Endothelial cell (in vitro differentiated cells): ENCODE data around the gene VAMP8. TPM values are rescaled to one million over a fixed set of nuclear protein-coding genes. Genes with fewer than 3 reads are reported as not detected.

Source experiments
- DNase-seq: peaks from one replicate; pipeline ENCODE4 v3.0.0; 2021; ENCODE audit warnings: low spot score
- H3K27ac Mint-ChIP-seq: one replicate; pipeline ENCODE4 v1.8.0; 2021; ENCODE audit warnings: mixed read lengths, inconsistent platforms; ENCODE audit not compliant: unreplicated experiment
- H3K27me3 Mint-ChIP-seq: one replicate; pipeline ENCODE4 v1.8.0; 2021; ENCODE audit warnings: mild to moderate bottlenecking, moderate library complexity, mixed read lengths, inconsistent platforms; ENCODE audit not compliant: unreplicated experiment
- H3K36me3 Mint-ChIP-seq: one replicate; pipeline ENCODE4 v1.8.0; 2021; ENCODE audit warnings: mild to moderate bottlenecking, low read depth, mixed read lengths, inconsistent platforms; ENCODE audit not compliant: unreplicated experiment
- H3K4me1 Mint-ChIP-seq: one replicate; pipeline ENCODE4 v1.8.0; 2021; ENCODE audit warnings: mild to moderate bottlenecking, mixed read lengths, inconsistent platforms; ENCODE audit not compliant: unreplicated experiment
- H3K4me3 Mint-ChIP-seq: one replicate; pipeline ENCODE4 v1.8.0; 2021; ENCODE audit warnings: mild to moderate bottlenecking, mixed read lengths, inconsistent platforms; ENCODE audit not compliant: unreplicated experiment
- H3K9me3 Mint-ChIP-seq: one replicate; pipeline ENCODE4 v1.8.0; 2021; ENCODE audit warnings: mixed read lengths, inconsistent platforms; ENCODE audit not compliant: unreplicated experiment
- total RNA-seq: library from RNA; stranded (reverse); fragmentation: NEBNext Ultra II Directional; extraction: Animal tissue kit (Norgen Biotek cat#: 25700); gene quantifications from one replicate; pipeline ENCODE4 v1.2.1, GENCODE V29; 2021; ENCODE audit not compliant: unreplicated experiment
- TF ChIP-seq, protein P1 (sequence below): fragments of 200-600 bp; sonication (generic); IDR thresholded peaks from one replicate; pipeline ENCODE4 v1.5.0; 2021; ENCODE audit warnings: antibody characterized with exemption; ENCODE audit not compliant: unreplicated experiment

Gene VAMP8
- total RNA-seq, 1 donor from 2014 or later, result 225 TPM

DNA sequence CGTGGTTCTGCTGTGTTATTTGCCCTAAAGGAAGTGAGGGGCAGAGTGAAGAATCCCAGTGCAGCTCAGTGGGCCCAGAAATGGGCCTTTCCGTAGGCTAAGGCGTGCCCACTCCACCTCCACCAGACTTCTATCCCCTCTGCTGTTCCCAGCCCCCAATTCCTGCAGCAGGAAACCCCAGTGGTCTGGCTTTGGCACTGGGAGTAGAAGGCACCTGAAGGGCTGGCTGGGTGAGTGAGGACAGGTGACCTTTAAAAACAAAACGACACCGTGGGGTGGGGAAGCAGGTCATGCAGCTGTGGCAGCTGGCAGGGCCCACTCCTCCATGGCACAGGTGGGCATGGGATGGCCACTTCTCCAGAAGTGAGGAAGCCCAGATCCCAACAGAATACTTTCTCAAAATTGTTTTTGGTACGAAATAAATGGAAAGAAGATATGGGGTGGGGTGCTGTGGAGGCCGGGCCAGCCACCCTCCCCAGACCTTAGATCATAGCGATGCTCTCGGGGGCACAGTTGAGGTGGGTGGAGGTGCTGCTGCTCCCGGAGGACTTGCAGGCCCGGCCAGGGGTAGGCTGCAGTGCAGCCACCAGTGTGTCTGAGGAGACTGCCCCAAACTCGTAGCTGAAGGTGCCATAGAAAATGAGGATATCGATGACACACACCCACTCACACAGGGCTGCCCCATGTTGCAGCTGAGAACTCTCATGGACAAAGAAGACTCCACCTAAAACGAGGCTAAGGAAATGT is 21.4 kb downstream of the VAMP8 start:
- TF ChIP-seq, protein P1, sequence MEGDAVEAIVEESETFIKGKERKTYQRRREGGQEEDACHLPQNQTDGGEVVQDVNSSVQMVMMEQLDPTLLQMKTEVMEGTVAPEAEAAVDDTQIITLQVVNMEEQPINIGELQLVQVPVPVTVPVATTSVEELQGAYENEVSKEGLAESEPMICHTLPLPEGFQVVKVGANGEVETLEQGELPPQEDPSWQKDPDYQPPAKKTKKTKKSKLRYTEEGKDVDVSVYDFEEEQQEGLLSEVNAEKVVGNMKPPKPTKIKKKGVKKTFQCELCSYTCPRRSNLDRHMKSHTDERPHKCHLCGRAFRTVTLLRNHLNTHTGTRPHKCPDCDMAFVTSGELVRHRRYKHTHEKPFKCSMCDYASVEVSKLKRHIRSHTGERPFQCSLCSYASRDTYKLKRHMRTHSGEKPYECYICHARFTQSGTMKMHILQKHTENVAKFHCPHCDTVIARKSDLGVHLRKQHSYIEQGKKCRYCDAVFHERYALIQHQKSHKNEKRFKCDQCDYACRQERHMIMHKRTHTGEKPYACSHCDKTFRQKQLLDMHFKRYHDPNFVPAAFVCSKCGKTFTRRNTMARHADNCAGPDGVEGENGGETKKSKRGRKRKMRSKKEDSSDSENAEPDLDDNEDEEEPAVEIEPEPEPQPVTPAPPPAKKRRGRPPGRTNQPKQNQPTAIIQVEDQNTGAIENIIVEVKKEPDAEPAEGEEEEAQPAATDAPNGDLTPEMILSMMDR, result no peak
- DNase-seq, result no peak
- H3K4me3 Mint-ChIP-seq, result peak overlapping the region; percentile 31
- H3K4me1 Mint-ChIP-seq, result peaks cover 50% of the 10 kb centered on the region
- H3K36me3 Mint-ChIP-seq, result peaks cover 27% of the 10 kb centered on the region
- no peak overlapping the region for H3K27ac Mint-ChIP-seq
- H3K27me3 Mint-ChIP-seq, result peaks cover 29% of the 10 kb centered on the region
- no peaks in the 10 kb centered on the region for H3K9me3 Mint-ChIP-seq

DNA sequence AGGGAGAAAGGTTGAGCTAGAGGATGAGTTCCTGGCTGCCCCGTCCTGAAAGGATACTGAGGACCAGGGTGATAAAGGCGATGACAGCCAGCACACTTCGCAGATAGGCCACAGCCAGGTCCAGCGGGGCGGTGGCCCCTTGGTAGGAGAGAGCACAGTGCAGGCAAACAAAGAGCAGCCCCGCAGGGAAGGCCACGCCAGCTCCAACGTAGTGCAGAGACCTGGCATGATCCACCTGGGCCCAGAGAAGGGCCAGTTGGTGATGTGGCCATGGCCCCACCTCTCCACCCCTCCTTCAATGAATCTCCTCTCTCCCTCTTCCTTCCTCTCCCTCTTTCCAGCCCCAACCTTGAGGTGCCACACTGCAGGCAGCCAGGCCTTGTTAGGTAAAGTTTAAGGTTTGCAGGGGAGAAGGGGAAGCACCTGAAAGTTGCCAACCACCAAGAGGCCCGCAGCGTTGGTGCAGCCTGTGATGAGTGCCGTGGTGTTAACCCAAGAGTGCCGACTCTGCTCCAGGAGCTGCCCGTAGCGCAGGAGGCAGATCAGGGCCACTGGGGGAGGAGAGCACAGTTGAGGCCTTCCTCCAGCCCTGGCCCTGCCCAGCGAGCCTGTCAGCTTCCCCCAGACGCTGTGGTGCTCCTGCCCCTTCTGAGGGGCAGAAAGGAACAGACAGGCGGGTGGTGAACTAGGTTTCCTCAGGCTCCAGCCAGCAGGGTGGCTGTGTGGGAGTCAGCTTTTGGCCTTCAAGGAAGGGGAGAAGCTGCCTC is 22.3 kb downstream of the VAMP8 start:
- H3K9me3 Mint-ChIP-seq, result no peaks in the 10 kb centered on the region
- H3K4me1 Mint-ChIP-seq, result peaks cover 46% of the 10 kb centered on the region
- no peak overlapping the region for H3K27ac Mint-ChIP-seq
- no peak for DNase-seq
- peak overlapping the region; percentile 74 for H3K4me3 Mint-ChIP-seq
- TF ChIP-seq, protein P1, result no peak
- H3K36me3 Mint-ChIP-seq, result peaks cover 20% of the 10 kb centered on the region
- H3K27me3 Mint-ChIP-seq, result peaks cover 29% of the 10 kb centered on the region

DNA sequence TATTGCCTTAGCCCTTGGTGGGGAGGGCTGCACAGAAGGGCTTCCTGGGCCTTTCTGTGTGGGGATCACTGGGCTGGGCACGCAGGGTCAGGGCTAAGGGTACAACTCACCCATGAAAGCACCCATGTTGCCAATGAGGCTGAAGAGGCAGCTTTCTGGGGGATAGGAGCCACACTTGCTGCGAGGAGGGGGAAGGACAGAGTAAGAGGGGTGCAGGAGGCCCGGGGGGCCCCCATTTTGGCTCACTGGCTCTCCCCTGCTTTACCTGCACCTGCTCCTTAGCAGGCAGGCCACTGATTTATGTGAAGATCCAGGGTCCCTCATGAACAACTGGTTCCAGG is 22.8 kb downstream of the VAMP8 start:
- H3K9me3 Mint-ChIP-seq, result no peaks in the 10 kb centered on the region
- DNase-seq, result no peak
- peak overlapping the region; percentile 74 for H3K4me3 Mint-ChIP-seq
- TF ChIP-seq, protein P1, result no peak
- peaks cover 23% of the 10 kb centered on the region for H3K27me3 Mint-ChIP-seq
- peaks cover 18% of the 10 kb centered on the region for H3K36me3 Mint-ChIP-seq
- peaks cover 44% of the 10 kb centered on the region for H3K4me1 Mint-ChIP-seq
- no peak overlapping the region for H3K27ac Mint-ChIP-seq

DNA sequence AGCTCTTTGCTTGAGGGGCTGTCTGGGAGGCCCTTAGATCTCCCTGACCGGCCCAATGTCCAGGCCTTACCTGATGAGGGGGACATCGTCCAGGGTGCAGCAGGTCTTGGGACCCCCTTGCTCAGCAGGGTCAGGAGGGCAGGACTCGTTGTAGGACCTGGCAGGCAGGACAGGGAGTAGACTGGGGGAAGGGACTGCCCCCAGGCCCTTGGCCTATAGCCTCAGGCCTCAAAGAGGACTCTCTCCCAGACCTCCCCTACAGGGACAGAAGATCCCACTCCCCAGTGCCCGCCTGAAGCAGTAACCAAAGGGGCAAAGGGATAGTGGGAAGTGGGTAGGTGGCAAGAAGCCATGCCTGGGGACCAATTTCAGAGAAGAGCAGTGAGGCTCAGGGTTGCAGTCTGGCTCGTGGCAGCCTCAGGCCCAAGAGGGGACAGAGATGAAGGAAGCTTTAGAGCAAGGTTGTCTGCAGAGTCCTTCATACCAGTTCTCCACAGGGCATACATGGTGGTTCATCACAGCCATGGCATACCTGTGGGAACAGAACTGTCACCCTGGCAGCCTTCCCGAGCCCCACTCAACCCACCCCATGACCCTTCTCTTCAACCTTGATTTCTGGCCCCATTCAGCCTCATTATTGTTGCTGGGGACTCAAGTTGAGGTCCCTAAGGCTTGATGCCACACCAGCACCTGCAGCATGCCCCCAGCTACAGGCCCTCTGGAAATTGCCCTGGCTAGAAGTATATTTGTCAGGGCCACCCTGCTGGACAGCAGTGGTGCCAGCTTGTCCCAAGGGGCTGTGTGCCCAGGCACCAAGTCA is 23.8 kb downstream of the VAMP8 start:
- TF ChIP-seq, protein P1, result no peak
- Mint-ChIP-seq H3K36me3 (peaks cover 18% of the 10 kb centered on the region), H3K9me3 (no peaks in the 10 kb centered on the region), H3K4me3 (peak overlapping the region; percentile 91), H3K4me1 (peaks cover 35% of the 10 kb centered on the region), H3K27ac (no peak overlapping the region), H3K27me3 (peaks cover 18% of the 10 kb centered on the region)
- no peak for DNase-seq
